IPS-20b (cell line): ENCODE data around the gene RASGEF1B.

Source experiments
- H3K27ac ChIP-seq: one replicate; pipeline ENCODE4 v1.5.1; 2013; ENCODE audit warnings: low read length
- H3K27me3 ChIP-seq: 2 replicates; pipeline ENCODE4 v1.6.1; 2013; ENCODE audit warnings: mild to moderate bottlenecking, low read length, inconsistent platforms; ENCODE audit not compliant: insufficient read depth
- H3K36me3 ChIP-seq: 2 replicates; pipeline ENCODE4 v1.6.1; 2013; ENCODE audit warnings: low read depth, mild to moderate bottlenecking, inconsistent platforms, low read length, moderate library complexity; ENCODE audit not compliant: insufficient read depth
- H3K4me1 ChIP-seq: 2 replicates; pipeline ENCODE4 v1.6.1; 2013; ENCODE audit warnings: mild to moderate bottlenecking, control low read depth, inconsistent platforms, low read length, moderate library complexity; ENCODE audit not compliant: insufficient read depth
- H3K4me3 ChIP-seq: 2 replicates; pipeline ENCODE4 v1.5.1; 2013; ENCODE audit warnings: mild to moderate bottlenecking, low read length, inconsistent platforms
- H3K9ac ChIP-seq: 2 replicates; pipeline ENCODE4 v1.6.1; 2013; ENCODE audit warnings: low read depth, mild to moderate bottlenecking, inconsistent platforms, low read length, moderate library complexity
- H3K9me3 ChIP-seq: 2 replicates; pipeline ENCODE4 v1.6.1; 2013; ENCODE audit warnings: mild to moderate bottlenecking, low read depth, low read length, inconsistent platforms; ENCODE audit not compliant: insufficient read depth

Gene RASGEF1B

DNA sequence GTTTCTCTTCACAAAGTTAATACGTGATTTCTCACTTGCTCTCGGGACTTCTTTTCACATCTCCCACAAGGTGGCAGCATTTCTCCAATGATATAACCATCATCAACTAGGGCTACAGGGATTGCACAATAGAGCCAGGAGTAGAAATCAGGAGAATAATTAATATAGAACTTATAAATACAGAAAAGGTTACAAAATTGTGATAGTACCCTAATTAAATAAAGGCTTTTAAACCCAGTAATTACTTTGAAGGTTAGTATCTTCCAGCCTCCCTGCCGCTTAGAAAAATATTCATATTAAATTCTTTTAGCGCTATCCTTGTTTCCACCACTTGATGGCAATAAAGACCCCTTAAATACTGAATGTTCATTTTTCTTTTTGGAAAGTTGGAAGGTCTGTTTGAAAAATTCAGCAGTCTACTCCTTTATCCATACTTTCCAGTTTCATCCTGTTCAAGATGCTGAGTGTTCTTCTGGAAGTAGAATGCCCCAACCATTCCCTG is 65.8 kb downstream of the RASGEF1B start:
- no peak overlapping the region for H3K4me3 ChIP-seq

DNA sequence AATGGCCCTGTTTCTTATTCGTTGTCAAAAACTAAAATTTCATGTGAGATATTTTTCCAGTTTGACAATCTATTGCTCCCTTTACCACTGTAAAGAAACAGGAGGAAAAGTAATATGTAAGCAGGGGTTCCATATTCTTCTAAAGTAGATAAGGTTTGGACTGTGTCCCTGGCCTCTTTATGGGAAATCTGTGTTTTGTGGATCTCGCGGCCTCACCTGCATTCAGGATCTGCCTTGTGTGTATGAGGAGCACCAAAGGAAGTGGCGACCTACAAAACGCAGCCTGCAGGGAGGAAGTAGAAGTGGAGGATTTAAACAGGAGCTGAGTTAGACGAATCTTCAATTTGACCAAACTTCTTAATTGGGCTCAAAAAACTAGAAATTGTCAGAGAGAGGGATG is 67.0 kb downstream of the RASGEF1B start:
- no peaks in the 10 kb centered on the region for H3K4me1 ChIP-seq
- no peaks in the 10 kb centered on the region for H3K36me3 ChIP-seq
- no peak overlapping the region for H3K27ac ChIP-seq
- H3K27me3 ChIP-seq: no peaks in the 10 kb centered on the region
- no peak overlapping the region for H3K9ac ChIP-seq
- H3K9me3 ChIP-seq: no peaks in the 10 kb centered on the region
- H3K4me3 ChIP-seq: no peak overlapping the region

More for the DNA sequence above, 65.8 kb downstream of the RASGEF1B start:
- no peaks in the 10 kb centered on the region for H3K9me3 ChIP-seq
- H3K27ac ChIP-seq: no peak overlapping the region
- no peaks in the 10 kb centered on the region for H3K36me3 ChIP-seq
- H3K27me3 ChIP-seq: no peaks in the 10 kb centered on the region
- H3K9ac ChIP-seq: no peak overlapping the region
- H3K4me1 ChIP-seq: no peaks in the 10 kb centered on the region

DNA sequence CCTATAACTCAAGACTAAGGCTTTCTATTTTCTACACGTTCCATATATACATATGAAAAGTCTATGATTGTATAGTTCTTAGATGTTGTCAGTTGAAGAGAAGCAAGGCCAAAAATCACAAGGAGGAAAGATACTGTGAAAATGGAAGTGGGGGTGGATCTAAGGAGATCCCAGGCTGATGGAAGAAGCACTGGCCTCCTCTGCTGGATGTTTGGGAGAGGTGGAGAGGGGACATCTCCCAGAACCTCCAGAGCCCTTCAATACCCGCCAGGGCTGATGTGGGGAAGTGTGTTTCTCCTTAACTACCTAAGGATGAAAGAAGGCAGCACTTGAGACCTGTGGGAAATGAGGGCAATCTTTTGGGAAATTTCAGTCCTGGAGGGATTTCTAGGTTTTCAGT is 67.4 kb downstream of the RASGEF1B start:
- H3K9me3 ChIP-seq: no peaks in the 10 kb centered on the region
- H3K4me1 ChIP-seq: no peaks in the 10 kb centered on the region
- no peak overlapping the region for H3K27ac ChIP-seq
- H3K36me3 ChIP-seq: no peaks in the 10 kb centered on the region
- no peak overlapping the region for H3K9ac ChIP-seq
- no peak overlapping the region for H3K4me3 ChIP-seq
- no peaks in the 10 kb centered on the region for H3K27me3 ChIP-seq

DNA sequence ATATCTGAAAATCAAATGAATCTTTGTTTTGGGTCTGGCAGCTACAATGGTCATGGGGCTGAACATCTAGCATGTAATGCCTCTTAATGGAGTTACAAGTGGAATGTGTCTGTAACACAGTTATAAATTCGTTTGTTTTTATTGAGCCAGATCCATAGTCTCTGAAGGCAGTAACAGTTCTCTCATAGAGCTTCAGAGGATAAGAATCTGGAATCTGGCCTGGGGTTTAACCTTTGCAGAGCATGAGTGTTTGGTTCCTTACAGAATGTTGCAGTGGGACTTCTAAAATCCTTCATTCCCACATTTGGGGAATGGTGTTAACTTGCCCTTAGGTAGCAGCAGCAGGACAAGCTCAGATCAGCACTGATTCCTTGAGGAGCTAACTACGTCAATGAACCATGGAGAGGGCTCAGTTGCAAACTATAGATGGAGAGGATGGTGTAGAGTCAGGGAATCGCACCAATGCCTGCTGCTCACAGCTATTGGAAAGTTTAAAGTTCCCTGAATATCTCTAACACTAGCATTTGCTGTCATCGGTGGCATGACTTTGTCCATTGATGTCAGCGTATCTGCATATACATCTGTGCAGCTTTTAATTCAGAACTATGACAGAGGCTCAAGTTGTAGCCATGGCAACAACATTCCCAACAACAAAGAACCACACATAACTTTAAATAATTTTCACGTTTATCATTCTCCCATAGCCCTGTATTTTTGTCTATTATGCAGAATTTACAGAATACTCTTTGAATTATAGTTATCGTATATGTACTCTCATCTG is 72.2 kb downstream of the RASGEF1B start:
- Histone ChIP-seq H3K36me3 (no peaks in the 10 kb centered on the region), H3K4me3 (no peak overlapping the region), H3K4me1 (no peaks in the 10 kb centered on the region)

DNA sequence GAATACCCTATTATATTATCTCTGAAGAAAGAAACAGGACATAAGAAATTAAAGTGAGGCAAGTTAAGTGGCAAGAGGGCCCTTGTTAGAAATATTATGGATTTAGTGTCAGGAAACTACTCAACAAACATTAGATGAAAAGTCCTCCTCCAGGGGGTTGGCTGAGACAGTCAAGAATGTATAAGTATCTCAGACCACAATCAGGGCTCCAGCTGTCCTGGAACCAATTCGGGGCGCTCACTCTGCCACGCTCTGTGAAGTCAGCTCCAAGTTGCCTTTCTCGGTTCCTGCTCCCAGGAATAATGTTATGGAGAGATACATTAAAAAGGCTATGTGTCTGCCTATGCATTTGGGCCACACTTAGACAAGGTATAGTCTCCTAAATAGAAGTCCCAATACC is 73.3 kb downstream of the RASGEF1B start:
- H3K36me3 ChIP-seq: no peaks in the 10 kb centered on the region
- no peak overlapping the region for H3K27ac ChIP-seq
- H3K27me3 ChIP-seq: no peaks in the 10 kb centered on the region
- no peak overlapping the region for H3K9ac ChIP-seq
- no peak overlapping the region for H3K4me3 ChIP-seq
- no peaks in the 10 kb centered on the region for H3K4me1 ChIP-seq
- no peaks in the 10 kb centered on the region for H3K9me3 ChIP-seq

More for the DNA sequence above, 72.2 kb downstream of the RASGEF1B start:
- no peaks in the 10 kb centered on the region for H3K9me3 ChIP-seq
- H3K27ac ChIP-seq: no peak overlapping the region
- H3K27me3 ChIP-seq: no peaks in the 10 kb centered on the region
- no peak overlapping the region for H3K9ac ChIP-seq

DNA sequence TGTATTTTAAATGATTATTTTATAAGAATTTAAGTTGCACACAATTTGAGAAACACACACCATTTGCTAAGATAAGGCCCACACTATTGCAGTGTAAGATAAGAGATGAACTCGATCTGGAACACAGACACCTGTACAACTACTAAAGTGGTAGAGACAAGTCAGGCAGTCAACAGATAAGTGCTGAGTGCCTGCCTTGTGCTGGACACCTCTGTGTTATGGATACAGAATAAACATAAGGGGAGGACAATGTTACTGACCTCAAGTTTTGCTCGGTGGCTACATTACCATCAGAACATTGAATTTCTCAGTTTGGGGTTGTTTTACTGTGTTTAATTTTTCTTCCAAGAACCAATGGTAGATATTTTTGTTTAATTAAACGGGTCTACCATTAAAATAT is 74.1 kb downstream of the RASGEF1B start:
- Histone ChIP-seq H3K27me3 (no peaks in the 10 kb centered on the region), H3K9me3 (no peaks in the 10 kb centered on the region), H3K4me3 (no peak overlapping the region), H3K4me1 (no peaks in the 10 kb centered on the region), H3K9ac (no peak overlapping the region), H3K36me3 (no peaks in the 10 kb centered on the region), H3K27ac (no peak overlapping the region)

DNA sequence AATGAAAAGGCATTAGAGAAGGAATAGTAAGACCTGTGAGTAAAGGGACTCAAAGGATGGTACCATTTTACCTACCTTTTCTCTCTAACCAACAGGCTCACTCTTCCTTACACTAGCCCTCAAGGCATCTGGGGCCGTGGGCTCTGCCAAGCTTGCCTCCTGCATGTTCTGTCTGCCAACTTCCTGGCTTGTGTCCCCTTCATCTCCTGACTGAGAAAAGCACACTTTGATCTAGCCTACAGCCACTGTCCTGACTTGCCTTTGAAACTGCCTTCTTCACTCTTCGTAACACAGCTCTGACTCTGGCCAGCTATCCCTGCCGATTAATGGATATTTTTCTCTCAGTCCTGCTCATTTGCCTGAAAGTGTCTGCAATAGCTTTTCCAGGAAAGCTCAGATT is 76.5 kb downstream of the RASGEF1B start:
- Histone ChIP-seq H3K4me3 (no peak overlapping the region), H3K27ac (no peak overlapping the region), H3K9me3 (no peaks in the 10 kb centered on the region), H3K36me3 (no peaks in the 10 kb centered on the region), H3K27me3 (no peaks in the 10 kb centered on the region), H3K9ac (no peak overlapping the region), H3K4me1 (no peaks in the 10 kb centered on the region)

DNA sequence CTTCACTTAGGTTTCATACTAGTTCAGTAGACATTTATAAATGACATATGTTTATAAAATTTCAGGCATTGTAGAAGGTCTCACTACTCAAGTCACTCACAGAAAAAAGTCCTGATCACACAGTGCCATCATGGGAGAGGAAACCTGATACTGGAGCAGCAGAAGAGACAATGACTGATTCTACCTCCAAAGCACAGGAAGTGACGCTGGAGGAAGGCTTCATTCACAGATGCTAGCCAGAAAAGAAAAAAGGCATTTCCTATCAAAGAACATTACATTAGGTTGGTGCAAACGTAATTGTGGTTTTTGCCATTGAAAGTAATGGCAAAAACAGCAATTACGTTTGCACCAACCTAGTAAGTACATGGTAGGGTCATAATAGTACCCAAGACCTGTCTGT is 79.5 kb downstream of the RASGEF1B start:
- H3K27me3 ChIP-seq: no peaks in the 10 kb centered on the region
- no peak overlapping the region for H3K9ac ChIP-seq
- no peaks in the 10 kb centered on the region for H3K4me1 ChIP-seq
- no peak overlapping the region for H3K27ac ChIP-seq
- no peaks in the 10 kb centered on the region for H3K36me3 ChIP-seq
- no peak overlapping the region for H3K4me3 ChIP-seq
- no peaks in the 10 kb centered on the region for H3K9me3 ChIP-seq

DNA sequence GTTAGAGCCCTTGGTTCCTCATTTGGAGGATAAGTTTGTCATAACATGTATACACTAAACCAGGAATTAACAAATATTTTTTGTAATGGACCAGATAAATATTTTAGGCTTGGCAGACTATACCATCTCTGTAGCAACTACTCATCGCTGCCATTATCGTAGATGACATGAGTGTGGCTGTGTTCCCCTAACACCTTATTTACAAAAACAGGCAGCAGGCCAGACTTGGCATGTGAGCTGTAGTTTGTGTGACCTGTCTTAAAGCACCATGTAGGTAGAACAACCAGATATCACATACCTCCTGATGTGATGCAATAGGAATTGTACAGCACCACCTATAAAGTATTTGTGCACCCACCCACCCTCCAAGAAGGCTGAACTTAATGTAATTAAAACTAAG is 82.0 kb downstream of the RASGEF1B start:
- no peak overlapping the region for H3K27ac ChIP-seq

DNA sequence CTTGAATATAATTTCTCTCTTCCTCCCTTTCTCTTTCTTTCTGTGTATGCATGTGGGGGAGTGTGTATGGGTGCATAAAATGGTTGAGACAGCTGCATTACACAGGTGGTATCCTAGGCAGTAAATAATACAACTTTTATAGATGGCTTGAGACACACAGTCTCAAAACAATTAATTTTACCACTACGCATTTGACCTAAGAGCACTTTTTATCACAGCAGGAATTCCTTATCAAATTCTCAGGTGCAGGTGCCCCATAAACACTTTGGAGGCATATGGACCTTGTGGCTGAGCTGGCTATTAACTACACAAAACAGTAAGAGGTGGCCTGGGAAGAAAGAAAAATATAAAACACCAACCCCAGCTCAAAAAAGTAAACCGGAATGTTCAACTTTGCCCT is 91.3 kb downstream of the RASGEF1B start:
- Histone ChIP-seq H3K27ac (no peak overlapping the region), H3K9ac (no peak overlapping the region), H3K27me3 (no peaks in the 10 kb centered on the region), H3K4me3 (no peak overlapping the region), H3K36me3 (no peaks in the 10 kb centered on the region), H3K4me1 (no peaks in the 10 kb centered on the region), H3K9me3 (no peaks in the 10 kb centered on the region)

More for the DNA sequence above, 82.0 kb downstream of the RASGEF1B start:
- H3K27me3 ChIP-seq: no peaks in the 10 kb centered on the region
- no peak overlapping the region for H3K9ac ChIP-seq
- no peaks in the 10 kb centered on the region for H3K36me3 ChIP-seq
- no peaks in the 10 kb centered on the region for H3K4me1 ChIP-seq
- H3K9me3 ChIP-seq: no peaks in the 10 kb centered on the region
- no peak overlapping the region for H3K4me3 ChIP-seq

DNA sequence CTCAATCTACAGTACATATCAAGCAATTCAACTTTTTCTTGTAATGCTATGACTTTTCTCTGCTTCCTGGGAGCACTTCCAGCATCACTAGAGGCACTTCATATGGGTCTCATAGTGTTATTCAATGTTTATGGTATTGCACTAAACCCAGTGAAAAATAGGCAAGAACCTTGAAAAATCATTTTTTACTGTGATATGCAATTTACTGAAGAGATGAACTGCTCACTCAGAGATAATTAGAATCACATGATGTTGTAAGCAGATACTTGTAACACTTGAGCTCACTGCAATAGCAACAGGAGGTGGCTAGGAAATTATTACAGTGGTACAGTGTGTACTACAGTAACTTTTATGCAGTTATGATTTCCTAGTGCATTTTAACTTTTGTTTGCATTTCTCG is 93.3 kb downstream of the RASGEF1B start:
- no peak overlapping the region for H3K27ac ChIP-seq
- no peak overlapping the region for H3K4me3 ChIP-seq
- H3K9ac ChIP-seq: no peak overlapping the region
- no peaks in the 10 kb centered on the region for H3K9me3 ChIP-seq
- no peaks in the 10 kb centered on the region for H3K36me3 ChIP-seq
- no peaks in the 10 kb centered on the region for H3K27me3 ChIP-seq
- no peaks in the 10 kb centered on the region for H3K4me1 ChIP-seq

DNA sequence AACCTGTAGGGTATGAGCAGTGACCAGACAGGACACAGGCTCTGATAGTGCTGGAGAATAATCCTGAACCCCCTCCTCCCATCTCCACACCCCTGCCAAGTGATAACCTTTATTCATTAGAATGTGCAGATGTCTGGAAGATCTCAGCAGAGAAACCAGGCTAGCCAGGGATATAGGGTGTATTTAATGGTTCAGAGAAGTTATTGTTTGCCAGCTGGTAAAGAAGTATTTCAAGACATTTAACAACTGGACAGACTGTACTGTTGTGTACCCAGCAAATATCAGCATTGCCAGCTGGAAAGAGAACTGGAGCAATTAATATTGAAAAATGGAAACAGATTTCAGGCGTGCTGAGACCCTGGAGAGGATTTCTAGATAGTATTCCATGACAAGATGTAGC is 94.5 kb downstream of the RASGEF1B start:
- H3K27me3 ChIP-seq: no peaks in the 10 kb centered on the region
- no peaks in the 10 kb centered on the region for H3K9me3 ChIP-seq
- H3K9ac ChIP-seq: no peak overlapping the region
- no peak overlapping the region for H3K4me3 ChIP-seq
- no peaks in the 10 kb centered on the region for H3K4me1 ChIP-seq
- no peaks in the 10 kb centered on the region for H3K36me3 ChIP-seq
- H3K27ac ChIP-seq: no peak overlapping the region
